D721Med (cell line): ENCODE results near the gene MRPL36.

Source experiments
- DNase-seq: peaks from one replicate; pipeline ENCODE4 v3.0.0; 2011; ENCODE audit warnings: low spot score; ENCODE audit not compliant: insufficient read length
- FAIRE-seq: peaks from 2 replicates; lab custom pipeline; 2011; peaks lifted over from hg19 to GRCh38; lab: Jason Lieb, UNC
- CTCF ChIP-seq: IDR thresholded peaks from 2 replicates; pipeline ENCODE4 v1.5.1; 2012; ENCODE audit warnings: mild to moderate bottlenecking, control low read depth; ENCODE audit not compliant: insufficient read depth; ENCODE audit errors: missing control alignments

Gene MRPL36

DNA sequence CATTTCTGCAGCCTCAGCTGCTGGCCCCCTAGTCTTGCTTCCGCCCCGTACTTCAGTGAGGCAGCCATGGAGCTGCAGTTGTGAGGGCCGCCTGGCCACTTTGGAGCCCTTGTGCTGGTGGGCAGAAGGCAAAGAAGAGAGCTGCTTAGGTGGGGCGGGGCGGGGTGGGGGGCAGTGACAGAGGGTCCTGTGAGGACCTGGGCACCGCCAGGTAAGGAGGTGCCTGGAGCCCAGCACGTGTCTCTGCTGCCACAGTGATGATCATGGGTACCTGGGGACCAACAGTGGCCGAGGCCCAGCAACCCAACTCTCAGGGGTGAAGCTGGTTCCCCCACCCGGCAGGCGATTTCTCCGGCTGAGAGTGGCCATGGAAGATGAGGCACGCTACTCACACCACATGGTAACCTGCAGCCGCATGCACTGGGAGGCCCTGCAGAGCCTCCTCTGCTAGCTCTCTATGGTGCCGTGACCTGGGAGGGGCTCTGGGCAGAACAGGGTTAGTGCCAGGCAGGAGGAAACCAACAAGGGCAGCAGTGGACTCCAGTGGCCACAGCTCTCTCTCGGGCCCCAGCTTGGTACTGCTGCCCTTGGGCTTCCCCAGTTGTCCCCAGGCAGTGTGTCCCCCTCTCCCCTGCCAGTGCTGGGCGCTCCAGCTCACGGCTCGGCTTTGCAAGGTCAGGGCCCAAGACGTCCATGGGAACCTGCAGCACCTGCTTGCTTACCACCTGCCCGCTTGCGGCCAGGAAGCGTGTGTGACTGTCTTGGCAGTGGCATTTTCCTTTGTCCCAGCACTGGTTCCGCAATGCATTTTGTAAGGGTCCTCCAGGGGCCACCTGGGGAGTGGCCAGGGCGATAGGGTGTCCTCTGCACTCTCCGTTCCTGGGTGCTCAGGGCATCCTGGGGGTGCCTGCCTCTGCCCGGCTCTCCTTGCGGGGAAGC lies 25.5 kb upstream of the MRPL36 start:
- no peak for DNase-seq
- no peak for TF ChIP-seq CTCF
- FAIRE-seq, result no peak

GRCh38 chr5:1824109-1824821 lies 24.6 kb upstream of the MRPL36 start:
- no peak for FAIRE-seq
- DNase-seq, result no peak
- TF ChIP-seq CTCF, result no peak

GRCh38 chr5:1823381-1824034 lies 23.9 kb upstream of the MRPL36 start:
- no peak for TF ChIP-seq CTCF
- DNase-seq (no peak), FAIRE-seq (no peak)

DNA sequence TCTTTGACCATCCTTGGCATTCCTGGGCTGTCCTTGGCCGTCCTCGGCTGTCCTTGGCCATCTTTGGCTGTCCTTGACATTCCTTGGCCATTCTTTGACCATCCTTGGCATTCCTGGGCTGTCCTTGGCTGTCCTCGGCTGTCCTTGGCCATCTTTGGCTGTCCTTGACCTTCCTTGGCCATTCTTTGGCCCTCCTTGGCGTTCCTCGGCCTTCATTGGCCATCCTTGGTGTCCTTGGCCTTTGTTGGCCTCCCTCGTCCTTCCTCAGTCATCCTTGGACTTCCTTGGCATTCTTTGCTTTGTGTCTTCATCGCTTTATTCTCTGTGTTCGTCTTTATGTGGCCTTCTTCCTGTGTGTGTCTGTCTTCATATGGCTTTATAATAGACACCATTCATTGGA lies 22.2 kb upstream of the MRPL36 start:
- DNase-seq (no peak), FAIRE-seq (no peak)
- no peak for TF ChIP-seq CTCF

- DNase-seq (no peak), FAIRE-seq (no peak)
- TF ChIP-seq CTCF, result no peak
These were observed 21.3 kb upstream of the MRPL36 start for GRCh38 chr5:1820926-1821325.

GRCh38 chr5:1820381-1820780 lies 20.7 kb upstream of the MRPL36 start:
- DNase-seq (no peak), FAIRE-seq (no peak)
- no peak for TF ChIP-seq CTCF
